GM18868 (cell line): ENCODE data around the gene DNPEP.
A peak's percentile ranks its signal among the peaks of the same experiment; 100 is the strongest.

Experiments
- ATAC-seq: cut with Tn5 transposase; IDR thresholded peaks from one replicate; pipeline ENCODE4 v1.9.1; 2021; ENCODE audit warnings: mild to moderate bottlenecking, moderate library complexity; ENCODE audit not compliant: unreplicated experiment

DNPEP gene

GRCh38 chr2:219368690-219369191 is 19.0 kb downstream of the DNPEP start:
- no peak for ATAC-seq

- ATAC-seq, result peak; percentile 95
These were observed 25.1 kb downstream of the DNPEP start for GRCh38 chr2:219362524-219363164.

- ATAC-seq, result peak; percentile 5
These were observed 25.6 kb downstream of the DNPEP start for GRCh38 chr2:219362072-219362471.

GRCh38 chr2:219358170-219359075 is 29.3 kb downstream of the DNPEP start:
- ATAC-seq, result no peak

- no peak for ATAC-seq
These were observed 30.9 kb downstream of the DNPEP start for GRCh38 chr2:219356834-219357233.

- ATAC-seq, result no peak
These were observed 33.1 kb downstream of the DNPEP start for GRCh38 chr2:219354582-219354981.

- no peak for ATAC-seq
These were observed 34.6 kb downstream of the DNPEP start for GRCh38 chr2:219353129-219353528.

DNA sequence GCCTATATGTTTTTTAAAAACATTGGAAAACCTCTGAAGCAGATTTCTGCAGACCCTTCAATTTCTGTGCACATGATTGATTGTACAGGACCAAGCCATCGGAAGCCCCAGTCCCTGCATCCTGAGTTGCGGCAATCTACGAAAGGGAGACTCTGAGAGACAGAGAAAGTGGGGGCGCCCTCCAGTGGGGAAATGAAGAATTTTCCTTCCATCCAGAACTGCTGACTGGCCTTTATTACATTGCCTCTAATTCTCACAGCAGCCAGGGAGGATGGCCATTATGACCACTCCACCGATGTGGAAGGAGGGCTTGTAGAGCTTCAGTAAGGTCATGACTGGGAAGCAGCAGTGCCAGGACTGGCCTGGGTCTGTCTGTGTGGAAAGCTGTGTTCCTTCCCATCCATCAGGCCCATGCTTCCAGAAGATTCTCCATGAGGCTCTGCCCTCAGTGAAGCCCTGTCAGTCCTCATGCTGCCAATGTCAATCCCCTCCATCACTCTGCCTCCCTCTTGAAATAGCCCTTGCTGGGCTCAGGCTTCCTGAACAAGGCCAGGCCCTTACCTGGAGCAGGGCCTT is 35.2 kb downstream of the DNPEP start:
- ATAC-seq, result peak; percentile 76

DNA sequence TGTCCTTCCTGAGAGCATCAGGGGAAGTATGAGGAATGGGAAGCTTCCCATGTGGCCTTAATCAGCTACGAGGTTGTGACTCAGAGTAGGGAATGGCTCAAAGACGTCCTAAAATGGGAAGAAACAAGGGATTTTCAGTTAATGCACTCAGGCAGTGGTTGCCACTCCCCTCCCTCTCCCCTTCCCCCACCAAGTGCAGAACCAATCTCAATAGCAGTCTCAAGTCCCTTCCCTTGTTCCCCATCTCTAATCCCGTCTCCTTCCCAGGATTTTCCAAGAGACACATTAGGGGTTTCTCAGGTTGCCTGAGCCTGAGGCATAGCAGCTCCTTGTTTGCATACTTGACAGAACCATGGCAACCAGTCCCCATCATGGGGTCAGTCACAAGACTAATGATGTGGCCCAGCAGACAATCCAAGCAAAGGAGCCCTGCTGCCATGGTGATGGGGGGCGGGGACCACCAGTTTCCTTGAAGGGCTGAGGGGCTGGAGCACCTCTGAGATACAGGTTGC is 36.9 kb downstream of the DNPEP start:
- no peak for ATAC-seq

DNA sequence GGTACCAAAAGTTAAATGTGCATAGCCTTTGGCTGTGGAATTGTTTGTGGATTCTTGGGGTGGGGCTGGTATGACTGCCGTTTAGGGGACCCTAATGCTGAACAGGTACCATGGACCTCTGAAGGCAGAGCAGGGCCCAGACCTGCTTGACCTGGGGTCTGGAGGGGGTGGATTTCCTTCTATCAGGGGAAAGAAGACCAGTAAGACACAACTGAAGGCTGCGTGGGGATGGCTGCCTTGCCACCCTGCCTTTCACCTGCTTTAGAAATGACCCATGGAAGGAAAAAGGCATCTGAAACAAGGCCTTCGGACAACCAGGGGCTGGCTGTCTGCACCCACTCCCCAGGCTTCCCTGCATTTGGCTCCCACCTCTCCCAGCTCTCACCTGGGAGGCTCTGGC is 37.5 kb downstream of the DNPEP start:
- no peak for ATAC-seq

- ATAC-seq, result peak; percentile 69
These were observed 42.8 kb downstream of the DNPEP start for GRCh38 chr2:219344751-219345430.

DNA sequence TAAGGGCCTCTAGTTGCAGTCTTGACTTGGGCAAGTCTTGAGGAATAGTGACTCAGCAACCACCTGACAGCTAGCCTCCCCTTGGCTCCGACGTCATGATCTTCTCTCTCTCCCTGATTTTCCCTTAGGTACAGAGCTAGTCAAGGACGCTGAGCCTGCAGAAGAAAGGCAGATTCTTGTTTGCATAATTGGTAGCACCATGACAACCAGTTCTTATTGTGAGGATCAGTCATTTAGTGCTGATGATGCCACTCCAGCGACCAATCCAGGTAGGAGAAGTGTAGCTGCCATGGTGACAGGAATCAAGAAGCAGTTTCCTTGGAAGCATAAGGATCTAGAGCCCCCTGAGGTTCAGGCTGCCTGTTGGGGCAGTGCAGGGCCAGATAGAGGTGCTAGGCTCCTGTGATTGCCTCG is 52.3 kb downstream of the DNPEP start:
- no peak for ATAC-seq

- ATAC-seq, result no peak
These were observed 53.6 kb downstream of the DNPEP start for GRCh38 chr2:219334076-219334475.

GRCh38 chr2:219332542-219332941 is 55.2 kb downstream of the DNPEP start, which contains the start of gene RESP18:
Gene RESP18 (minus strand): TSS chr2:219332744.
- no peak for ATAC-seq

DNA sequence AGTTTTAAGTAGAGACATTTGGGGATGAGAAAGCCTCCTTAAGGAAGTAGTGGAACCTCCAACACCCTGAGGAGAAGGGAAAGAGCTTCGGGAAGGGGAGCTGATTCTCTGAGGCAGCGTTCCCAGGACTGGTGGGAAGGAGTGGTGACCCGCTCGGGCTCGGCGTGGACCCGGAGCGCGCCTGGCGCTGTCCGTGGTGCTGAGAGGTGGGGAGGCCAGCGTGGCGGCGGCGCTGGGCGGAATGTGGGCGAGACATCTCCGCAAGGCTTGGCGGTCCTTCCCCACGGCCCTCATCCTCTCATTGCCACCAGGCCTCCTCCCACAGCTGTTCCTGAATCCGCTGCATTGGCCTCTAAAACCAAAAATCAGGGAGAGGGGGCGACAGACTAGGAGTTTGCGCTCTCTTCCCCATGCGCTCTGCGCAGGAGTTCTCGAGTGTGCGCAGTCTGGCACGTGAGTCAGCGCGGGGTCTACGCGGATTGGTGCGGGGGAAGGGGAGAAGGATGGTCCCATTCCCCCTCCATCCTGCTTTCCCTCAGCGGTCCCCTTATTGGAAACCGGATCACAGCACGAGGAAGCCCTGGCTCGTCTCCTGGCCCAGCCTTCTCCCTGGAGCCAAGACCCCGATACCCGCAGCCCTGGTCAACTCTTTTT is 56.0 kb downstream of the DNPEP start:
- ATAC-seq, result no peak

GRCh38 chr2:219327719-219328118 is 60.0 kb downstream of the DNPEP start:
- ATAC-seq, result no peak

DNA sequence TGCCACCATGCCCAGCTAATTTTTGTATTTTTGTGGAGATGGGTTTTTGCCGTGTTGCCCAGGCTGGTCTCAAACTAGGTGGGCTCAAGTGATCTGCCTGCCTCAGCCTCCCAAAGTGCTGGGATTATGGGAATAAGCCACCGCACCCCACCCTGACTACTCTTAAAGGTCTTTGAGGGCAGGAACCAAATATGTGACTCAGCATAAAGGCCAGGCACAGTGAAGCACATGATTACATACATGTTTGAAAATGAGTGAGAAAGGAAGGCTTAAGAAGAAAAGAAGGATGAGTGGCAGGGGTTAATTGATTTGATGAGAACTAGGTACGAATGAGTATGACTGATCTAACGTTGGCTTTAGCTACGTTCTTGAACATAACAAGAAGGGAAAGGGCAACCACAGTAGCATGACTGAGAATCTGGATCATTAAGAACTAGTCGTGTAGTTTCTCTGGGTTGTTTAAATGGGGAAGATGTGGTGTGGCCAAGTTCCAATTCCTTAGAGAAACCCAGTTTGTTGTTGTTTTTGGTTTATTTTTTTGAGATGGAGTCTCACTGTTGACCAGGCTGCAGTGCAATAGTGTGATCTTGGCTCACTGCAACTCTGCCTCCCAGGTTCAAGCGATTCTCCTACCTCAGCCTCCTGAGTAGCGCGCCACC is 61.9 kb downstream of the DNPEP start:
- ATAC-seq, result no peak

GRCh38 chr2:219325136-219325535 is 62.6 kb downstream of the DNPEP start:
- ATAC-seq, result no peak

- ATAC-seq, result no peak
These were observed 64.3 kb downstream of the DNPEP start for GRCh38 chr2:219323434-219323833.
